ENCODE results near the gene CLHC1.

Gene CLHC1

GRCh38 chr2:55155206-55155605 lies 76.9 kb downstream of the CLHC1 start:
- Histone ChIP-seq H3K79me2 (ENCODE audit: insufficient read depth, low read length) (no peaks in the 10 kb centered on the region), H3K9me3 (ENCODE audit: low read length) (no peaks in the 10 kb centered on the region), H3K27me3 (ENCODE audit: insufficient read depth, low read length) (no peaks in the 10 kb centered on the region), H3K4me3 (ENCODE audit: low read depth, low read length, poor library complexity, severe bottlenecking) (no peak overlapping the region), H3F3A (ENCODE audit: insufficient read depth, low read length) (no peaks in the 10 kb centered on the region), H3K9me2 (ENCODE audit: low read depth, low read length) (no peaks in the 10 kb centered on the region), H3K9ac (ENCODE audit: low read length) (no peak overlapping the region), H3K4me2 (ENCODE audit: low read length) (no peak overlapping the region), H3K4me1 (ENCODE audit: insufficient read depth, low read length, severe bottlenecking) (peaks cover 16% of the 10 kb centered on the region), H3K27ac (ENCODE audit: low read depth, low read length, poor library complexity, severe bottlenecking) (no peak overlapping the region), H4K20me1 (ENCODE audit: insufficient read depth, low read length) (no peaks in the 10 kb centered on the region), H3K36me3 (ENCODE audit: insufficient read depth, low read length) (no peaks in the 10 kb centered on the region), H2AFZ (ENCODE audit: low read length) (no peak overlapping the region)
- no peak for TF ChIP-seq CTCF (IDR thresholded peaks at IDR 0.05; ENCODE audit: low read length)
- no peak for TF ChIP-seq EZH2 (IDR thresholded peaks at IDR 0.05; ENCODE audit: borderline replicate concordance, low read length)

- Histone ChIP-seq H3K4me2 (ENCODE audit: low read length) (no peak overlapping the region), H3K9ac (ENCODE audit: low read length) (no peak overlapping the region)
- TF ChIP-seq CTCF (IDR thresholded peaks at IDR 0.05; ENCODE audit: low read length), result no peak
- no peak for TF ChIP-seq EZH2 (IDR thresholded peaks at IDR 0.05; ENCODE audit: borderline replicate concordance, low read length)
Observed at GRCh38 chr2:55154525-55155030, 77.5 kb downstream of the CLHC1 start.

GRCh38 chr2:55153584-55154299 lies 78.4 kb downstream of the CLHC1 start:
- Histone ChIP-seq H3K9ac (ENCODE audit: low read length) (no peak overlapping the region), H3K4me3 (ENCODE audit: low read depth, low read length, poor library complexity, severe bottlenecking) (no peak overlapping the region), H3K36me3 (ENCODE audit: insufficient read depth, low read length) (no peaks in the 10 kb centered on the region), H3F3A (ENCODE audit: insufficient read depth, low read length) (no peaks in the 10 kb centered on the region), H3K4me1 (ENCODE audit: insufficient read depth, low read length, severe bottlenecking) (peaks cover 10% of the 10 kb centered on the region), H3K4me2 (ENCODE audit: low read length) (no peak overlapping the region), H3K79me2 (ENCODE audit: insufficient read depth, low read length) (no peaks in the 10 kb centered on the region), H4K20me1 (ENCODE audit: insufficient read depth, low read length) (no peaks in the 10 kb centered on the region), H2AFZ (ENCODE audit: low read length) (no peak overlapping the region), H3K9me3 (ENCODE audit: low read length) (no peaks in the 10 kb centered on the region), H3K27ac (ENCODE audit: low read depth, low read length, poor library complexity, severe bottlenecking) (no peak overlapping the region), H3K9me2 (ENCODE audit: low read depth, low read length) (no peaks in the 10 kb centered on the region), H3K27me3 (ENCODE audit: insufficient read depth, low read length) (no peaks in the 10 kb centered on the region)
- TF ChIP-seq EZH2 (IDR thresholded peaks at IDR 0.05; ENCODE audit: borderline replicate concordance, low read length) (no peak), CTCF (IDR thresholded peaks at IDR 0.05; ENCODE audit: low read length) (no peak)

More at GRCh38 chr2:55154525-55155030, 77.5 kb downstream of the CLHC1 start:
- Histone ChIP-seq H3F3A (ENCODE audit: insufficient read depth, low read length) (no peaks in the 10 kb centered on the region), H2AFZ (ENCODE audit: low read length) (no peak overlapping the region), H3K27me3 (ENCODE audit: insufficient read depth, low read length) (no peaks in the 10 kb centered on the region), H3K36me3 (ENCODE audit: insufficient read depth, low read length) (no peaks in the 10 kb centered on the region), H3K4me3 (ENCODE audit: low read depth, low read length, poor library complexity, severe bottlenecking) (no peak overlapping the region), H3K27ac (ENCODE audit: low read depth, low read length, poor library complexity, severe bottlenecking) (no peak overlapping the region), H4K20me1 (ENCODE audit: insufficient read depth, low read length) (no peaks in the 10 kb centered on the region), H3K9me3 (ENCODE audit: low read length) (no peaks in the 10 kb centered on the region), H3K4me1 (ENCODE audit: insufficient read depth, low read length, severe bottlenecking) (peaks cover 16% of the 10 kb centered on the region), H3K9me2 (ENCODE audit: low read depth, low read length) (no peaks in the 10 kb centered on the region), H3K79me2 (ENCODE audit: insufficient read depth, low read length) (no peaks in the 10 kb centered on the region)

Data from OCI-LY1 (cell line).